Thoracic aorta (tissue), 2 donors: ENCODE results near the gene AOPEP. TPM values are rescaled to one million over a fixed set of nuclear protein-coding genes. Genes with fewer than 3 reads are reported as not detected.
"Not testable (repeated sequence)": the region's sequence is repeated elsewhere in the genome, so short reads cannot be mapped to it uniquely, and the experiment has no call there.

Experiments used
- ATAC-seq: fragments of 150-250 bp; one replicate; pipeline ENCODE4 v1.8.0; 2017; ENCODE audit warnings: low read depth; ENCODE audit not compliant: insufficient number of reproducible peaks, low FRiP score
- DNase-seq: peaks from one replicate; pipeline ENCODE4 v3.0.0-alpha.2; 2020; ENCODE audit warnings: low spot score
- H3K27ac ChIP-seq, 2 donors: fragments of 200-600 bp; sonication (generic); 1 replicate in 1 of 2; 2 replicates in 1 of 2; pipeline ENCODE4 v1.5.1; 2016; ENCODE audit warnings: mild to moderate bottlenecking in 2 of 2, moderate library complexity in 2 of 2
- H3K27me3 ChIP-seq: fragments of 200-600 bp; sonication (generic); replicated peaks from 2 replicates; pipeline ENCODE4 v1.6.0; 2016; ENCODE audit warnings: mild to moderate bottlenecking; ENCODE audit not compliant: insufficient read depth
- H3K36me3 ChIP-seq: fragments of 200-600 bp; sonication (generic); one replicate; pipeline ENCODE4 v1.5.1; 2016
- H3K4me1 ChIP-seq, 2 donors: fragments of 200-600 bp; sonication (generic); 1 replicate in 1 of 2; 2 replicates in 1 of 2; pipeline versions ENCODE4 v1.5.1 to v1.6.0; 2016; ENCODE audit warnings: low read depth in 2 of 2, mild to moderate bottlenecking in 1 of 2; ENCODE audit not compliant: control insufficient read depth in 1 of 2
- H3K4me3 ChIP-seq: fragments of 200-600 bp; sonication (generic); 2 replicates; pipeline ENCODE4 v1.5.1; 2016; ENCODE audit warnings: mild to moderate bottlenecking
- H3K9me3 ChIP-seq: fragments of 200-600 bp; sonication (generic); 2 replicates; pipeline ENCODE4 v1.5.1; 2016
- total RNA-seq, 2 donors: library from RNA; depleted of rRNA; stranded (reverse); fragments of >200 nt; gene quantifications; one replicate each; pipeline versions ENCODE4 v1.1.0 to v1.2.3, GENCODE V29; 2016
- TF ChIP-seq, protein P1 (sequence below): fragments of 200-600 bp; sonication (generic); IDR thresholded peaks from one replicate; pipeline ENCODE4 v1.5.1; 2019; ENCODE audit warnings: antibody characterized with exemption

Gene AOPEP
- total RNA-seq, 2 donors from 2014 or later, result 494 to 668 TPM

DNA sequence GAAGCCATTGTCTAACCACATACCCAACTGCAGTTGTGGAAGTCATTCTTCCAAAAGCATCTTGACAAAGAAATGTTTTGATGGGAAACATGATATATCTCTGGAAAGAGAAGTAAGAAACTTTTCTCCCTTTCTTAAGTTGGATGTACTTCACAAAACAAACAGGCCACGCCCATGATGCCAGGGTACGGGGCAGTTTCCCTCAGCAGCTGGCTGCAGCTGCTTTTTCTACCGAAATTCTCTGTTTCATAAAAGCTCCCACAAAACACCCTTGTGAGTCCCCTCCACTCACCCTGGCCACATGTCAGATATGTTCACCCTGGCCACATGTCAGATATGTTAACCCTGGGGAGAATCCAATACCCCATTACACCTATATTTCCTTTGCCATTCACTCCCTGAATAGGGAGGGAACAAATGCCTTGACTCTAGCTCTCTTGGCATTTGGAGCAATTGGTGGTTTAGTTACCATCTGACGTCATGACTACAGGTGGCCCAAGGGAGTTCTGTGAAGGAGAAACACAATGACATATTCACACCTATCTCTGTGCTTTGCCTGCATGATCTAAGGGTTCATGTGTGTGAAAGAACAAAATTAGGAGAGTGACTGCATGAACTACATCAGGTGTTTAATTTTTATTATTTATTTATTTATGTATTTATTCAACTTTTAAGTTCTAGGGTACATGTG, 103.0 kb downstream of the AOPEP start:
- Histone ChIP-seq H3K27me3 (no peaks in the 10 kb centered on the region), H3K4me1 (peaks cover 24 to 58% of the 10 kb centered on the region in 2 donors), H3K36me3 (no peaks in the 10 kb centered on the region), H3K27ac (peak overlapping the region; percentile 28 to 31), H3K9me3 (no peaks in the 10 kb centered on the region), H3K4me3 (no peak overlapping the region)
- ATAC-seq (no peak), DNase-seq (no peak)
- TF ChIP-seq, protein P1, sequence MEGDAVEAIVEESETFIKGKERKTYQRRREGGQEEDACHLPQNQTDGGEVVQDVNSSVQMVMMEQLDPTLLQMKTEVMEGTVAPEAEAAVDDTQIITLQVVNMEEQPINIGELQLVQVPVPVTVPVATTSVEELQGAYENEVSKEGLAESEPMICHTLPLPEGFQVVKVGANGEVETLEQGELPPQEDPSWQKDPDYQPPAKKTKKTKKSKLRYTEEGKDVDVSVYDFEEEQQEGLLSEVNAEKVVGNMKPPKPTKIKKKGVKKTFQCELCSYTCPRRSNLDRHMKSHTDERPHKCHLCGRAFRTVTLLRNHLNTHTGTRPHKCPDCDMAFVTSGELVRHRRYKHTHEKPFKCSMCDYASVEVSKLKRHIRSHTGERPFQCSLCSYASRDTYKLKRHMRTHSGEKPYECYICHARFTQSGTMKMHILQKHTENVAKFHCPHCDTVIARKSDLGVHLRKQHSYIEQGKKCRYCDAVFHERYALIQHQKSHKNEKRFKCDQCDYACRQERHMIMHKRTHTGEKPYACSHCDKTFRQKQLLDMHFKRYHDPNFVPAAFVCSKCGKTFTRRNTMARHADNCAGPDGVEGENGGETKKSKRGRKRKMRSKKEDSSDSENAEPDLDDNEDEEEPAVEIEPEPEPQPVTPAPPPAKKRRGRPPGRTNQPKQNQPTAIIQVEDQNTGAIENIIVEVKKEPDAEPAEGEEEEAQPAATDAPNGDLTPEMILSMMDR, result no peak

DNA sequence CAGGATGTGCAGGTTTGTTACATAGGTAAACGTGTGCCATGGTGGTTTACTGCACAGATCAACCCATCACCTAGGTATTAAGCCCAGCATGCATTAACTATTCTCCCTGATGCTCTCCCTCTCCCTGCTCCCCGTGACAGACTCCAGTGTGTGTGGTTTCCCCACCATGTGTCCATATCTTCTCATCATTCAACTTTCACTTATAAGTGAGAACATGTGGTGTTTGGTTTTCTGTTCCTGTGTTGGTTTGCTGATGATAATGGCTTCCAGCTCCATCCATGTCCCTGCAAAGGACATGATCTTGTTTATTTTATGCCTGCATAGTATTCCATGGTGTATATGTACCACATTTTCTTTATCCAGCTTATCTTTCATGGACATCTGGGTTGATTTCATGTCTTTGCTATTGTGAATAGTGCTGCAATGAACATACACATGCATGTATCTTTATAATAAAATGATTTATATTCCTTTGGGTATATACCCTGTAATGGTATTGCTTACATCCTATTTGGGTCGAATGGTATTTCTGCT, 103.6 kb downstream of the AOPEP start:
- ATAC-seq, H3K27me3 ChIP-seq, H3K27ac ChIP-seq, H3K36me3 ChIP-seq, H3K4me3 ChIP-seq, H3K9me3 ChIP-seq, DNase-seq: not testable (repeated sequence)
- peaks cover 20 to 52% of the 10 kb centered on the region in 2 donors for H3K4me1 ChIP-seq

DNA sequence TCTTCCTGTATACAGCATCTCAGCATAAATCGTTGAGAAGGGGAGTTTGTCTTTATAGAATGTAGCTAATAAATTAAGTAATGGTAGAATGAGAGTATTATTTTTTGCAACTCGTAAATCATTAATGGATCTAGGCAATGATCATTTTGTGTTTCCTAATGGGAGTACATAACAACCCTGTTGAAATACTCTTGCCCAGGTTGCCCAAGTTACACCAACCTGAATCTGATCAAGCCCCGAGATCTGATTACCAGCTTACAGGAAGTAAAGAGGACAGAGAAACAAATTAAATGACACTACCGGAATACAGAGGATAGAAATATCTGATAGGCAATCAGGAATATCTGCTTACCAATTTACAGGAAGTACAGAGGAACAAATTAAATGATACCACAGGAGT, 107.3 kb downstream of the AOPEP start:
- H3K4me3 ChIP-seq, result no peak overlapping the region
- TF ChIP-seq, protein P1, result no peak
- DNase-seq (no peak), ATAC-seq (no peak)
- no peaks in the 10 kb centered on the region for H3K36me3 ChIP-seq
- peaks cover 4 to 18% of the 10 kb centered on the region in 2 donors for H3K4me1 ChIP-seq
- no peaks in the 10 kb centered on the region for H3K27me3 ChIP-seq
- H3K9me3 ChIP-seq, result no peaks in the 10 kb centered on the region
- H3K27ac ChIP-seq, result no peak overlapping the region

DNA sequence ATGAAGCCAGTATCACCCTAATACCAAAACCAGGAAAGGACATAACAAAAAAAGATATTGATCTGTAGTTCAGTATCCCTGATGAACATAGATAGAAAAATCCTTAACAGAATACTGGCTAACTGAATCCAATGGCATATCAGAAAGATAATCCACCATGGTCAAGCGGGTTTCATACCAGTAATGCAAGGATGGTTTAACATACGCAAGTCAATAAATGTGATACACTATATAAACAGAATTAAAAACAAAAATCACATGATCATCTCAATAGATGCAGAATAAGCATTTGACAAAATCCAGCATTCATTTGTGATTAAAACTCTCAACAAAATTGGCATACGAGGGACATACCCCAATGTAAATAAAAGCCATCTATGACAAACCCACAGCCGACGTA, 110.9 kb downstream of the AOPEP start:
- Histone ChIP-seq H3K4me3 (no peak overlapping the region), H3K36me3 (no peaks in the 10 kb centered on the region), H3K9me3 (peaks cover 7% of the 10 kb centered on the region), H3K27ac (no peak overlapping the region), H3K4me1 (peaks cover 0 to 5% of the 10 kb centered on the region in 2 donors), H3K27me3 (no peaks in the 10 kb centered on the region)
- DNase-seq, result no peak
- TF ChIP-seq, protein P1, result no peak
- ATAC-seq, result no peak

DNA sequence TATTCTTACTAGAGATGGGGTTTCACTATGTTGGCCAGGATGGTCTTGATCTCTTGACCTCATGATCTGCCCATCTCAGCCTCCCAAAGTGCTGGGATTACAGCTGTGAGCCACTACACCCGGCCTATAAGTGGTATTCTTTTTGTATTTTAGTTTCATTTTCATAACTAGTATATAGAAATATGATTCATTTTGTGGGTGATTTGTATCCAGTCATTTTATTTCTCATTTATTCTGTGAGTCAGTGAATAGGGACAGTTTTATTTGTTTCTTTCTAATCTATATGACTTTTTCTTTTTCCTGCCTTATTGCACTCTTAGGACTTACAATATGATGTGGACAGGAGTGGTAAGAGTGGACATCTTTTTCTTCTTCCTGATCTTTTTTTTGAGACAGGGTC, 112.9 kb downstream of the AOPEP start:
- ATAC-seq (no peak), DNase-seq (no peak)
- H3K27me3 ChIP-seq, result no peaks in the 10 kb centered on the region
- no peak overlapping the region for H3K27ac ChIP-seq
- H3K4me3 ChIP-seq, result no peak overlapping the region
- H3K9me3 ChIP-seq, result peaks cover 7% of the 10 kb centered on the region
- peaks cover 0 to 6% of the 10 kb centered on the region in 2 donors for H3K4me1 ChIP-seq
- TF ChIP-seq, protein P1, result no peak
- H3K36me3 ChIP-seq, result no peaks in the 10 kb centered on the region
